ENCODE measurements around the gene CLSTN1. TPM values are rescaled to one million over a fixed set of nuclear protein-coding genes. Genes with fewer than 3 reads are reported as not detected.

CLSTN1 gene
- total and polyA plus RNA-seq, 2 of the 8 experiments (the other 6 are each of a cell fraction or from before 2014, with no cell fraction given) = 34.2 to 97.4 TPM

Other genes starting within 250 kb of the CLSTN1 start
- 27.1 and 27.9 TPM in 2 replicates for gene TMEM201, start 235.1 kb downstream of the CLSTN1 start, total RNA-seq (2021; fragmentation: NEBNext Ultra II Directional; extraction: Animal tissue kit (Norgen Biotek cat#: 25700))
- gene TMEM201, start 235.1 kb downstream of the CLSTN1 start, polyA plus RNA-seq (2011; rRNA removed) = 8.2 and 14.2 TPM in 2 replicates
- gene PIK3CD, start 172.2 kb downstream of the CLSTN1 start, total RNA-seq (2021; fragmentation: NEBNext Ultra II Directional; extraction: Animal tissue kit (Norgen Biotek cat#: 25700)) = 24.1 and 24.8 TPM in 2 replicates
- 20.6 and 28.8 TPM in 2 replicates for gene PIK3CD, start 172.2 kb downstream of the CLSTN1 start, polyA plus RNA-seq (2011; rRNA removed)
- 46.6 and 49.5 TPM in 2 replicates for gene CTNNBIP1, start 86.3 kb upstream of the CLSTN1 start, total RNA-seq (2021; fragmentation: NEBNext Ultra II Directional; extraction: Animal tissue kit (Norgen Biotek cat#: 25700))
- 40.9 and 48.8 TPM in 2 replicates for gene CTNNBIP1, start 86.3 kb upstream of the CLSTN1 start, polyA plus RNA-seq (2011; rRNA removed)
- gene LZIC, start 119.4 kb upstream of the CLSTN1 start, total RNA-seq (2021; fragmentation: NEBNext Ultra II Directional; extraction: Animal tissue kit (Norgen Biotek cat#: 25700)) = 20.0 and 20.3 TPM in 2 replicates
- 2.2 and 4.8 TPM in 2 replicates for gene LZIC, start 119.4 kb upstream of the CLSTN1 start, polyA plus RNA-seq (2011; rRNA removed)
- gene NMNAT1, start 119.5 kb upstream of the CLSTN1 start, total RNA-seq (2021; fragmentation: NEBNext Ultra II Directional; extraction: Animal tissue kit (Norgen Biotek cat#: 25700)) = 2.0 and 2.5 TPM in 2 replicates
- 1.8 and 2.0 TPM in 2 replicates for gene NMNAT1, start 119.5 kb upstream of the CLSTN1 start, polyA plus RNA-seq (2011; rRNA removed)
- gene RBP7, start 173.3 kb upstream of the CLSTN1 start, total RNA-seq (2021; fragmentation: NEBNext Ultra II Directional; extraction: Animal tissue kit (Norgen Biotek cat#: 25700)) = 7.2 and 7.7 TPM in 2 replicates
- gene RBP7, start 173.3 kb upstream of the CLSTN1 start, polyA plus RNA-seq (2011; rRNA removed) = 2.7 and 5.7 TPM in 2 replicates
- gene UBE4B, start 209.0 kb upstream of the CLSTN1 start, total RNA-seq (2021; fragmentation: NEBNext Ultra II Directional; extraction: Animal tissue kit (Norgen Biotek cat#: 25700)) = 90.1 and 91.0 TPM in 2 replicates
- gene UBE4B, start 209.0 kb upstream of the CLSTN1 start, polyA plus RNA-seq (2011; rRNA removed) = 24.5 and 34.0 TPM in 2 replicates

All from H1 (cell line).